ENCODE data around the gene RNF112.

DNA sequence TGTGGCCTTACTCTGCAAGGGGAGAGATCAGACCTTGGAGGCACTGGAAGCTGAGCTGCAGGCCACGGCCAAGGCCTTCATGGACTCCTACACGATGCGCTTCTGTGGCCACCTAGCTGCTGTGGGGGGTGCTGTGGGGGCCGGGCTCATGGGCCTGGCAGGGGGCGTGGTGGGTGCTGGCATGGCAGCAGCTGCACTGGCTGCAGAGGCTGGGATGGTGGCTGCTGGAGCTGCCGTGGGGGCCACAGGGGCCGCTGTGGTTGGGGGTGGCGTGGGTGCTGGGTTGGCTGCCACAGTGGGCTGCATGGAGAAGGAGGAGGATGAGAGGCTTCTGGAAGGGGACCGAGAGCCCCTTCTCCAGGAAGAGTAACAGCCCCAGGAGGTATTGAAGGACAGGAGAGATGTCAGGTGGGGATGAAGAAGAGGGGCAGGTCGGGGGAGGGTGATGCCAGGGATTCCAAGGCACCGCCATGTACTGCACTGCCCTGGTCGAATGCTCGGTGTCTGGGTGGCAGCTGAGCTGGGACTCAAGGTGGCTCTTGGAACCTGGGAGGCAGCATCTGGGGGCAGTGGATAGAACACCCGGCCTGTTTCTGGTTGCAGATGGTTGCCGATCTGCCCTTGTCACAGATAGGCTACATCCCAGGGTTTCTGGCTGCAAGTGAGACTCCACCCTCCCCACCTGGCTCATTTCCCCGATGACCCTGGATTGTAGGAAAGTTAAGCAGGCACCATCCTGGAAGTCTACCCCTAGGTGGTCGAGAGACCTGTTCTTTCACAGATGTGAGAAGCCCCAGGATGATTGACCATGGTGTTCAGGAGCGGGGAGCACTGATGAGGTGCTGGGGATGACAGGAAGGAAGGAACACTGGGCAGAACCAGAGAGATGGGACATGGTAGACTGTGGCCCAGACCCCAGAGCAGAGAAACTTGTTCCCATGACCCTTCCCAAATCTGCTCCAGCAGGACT is 5.1 kb downstream of the RNF112 start:
- TF ChIP-seq, protein P1, sequence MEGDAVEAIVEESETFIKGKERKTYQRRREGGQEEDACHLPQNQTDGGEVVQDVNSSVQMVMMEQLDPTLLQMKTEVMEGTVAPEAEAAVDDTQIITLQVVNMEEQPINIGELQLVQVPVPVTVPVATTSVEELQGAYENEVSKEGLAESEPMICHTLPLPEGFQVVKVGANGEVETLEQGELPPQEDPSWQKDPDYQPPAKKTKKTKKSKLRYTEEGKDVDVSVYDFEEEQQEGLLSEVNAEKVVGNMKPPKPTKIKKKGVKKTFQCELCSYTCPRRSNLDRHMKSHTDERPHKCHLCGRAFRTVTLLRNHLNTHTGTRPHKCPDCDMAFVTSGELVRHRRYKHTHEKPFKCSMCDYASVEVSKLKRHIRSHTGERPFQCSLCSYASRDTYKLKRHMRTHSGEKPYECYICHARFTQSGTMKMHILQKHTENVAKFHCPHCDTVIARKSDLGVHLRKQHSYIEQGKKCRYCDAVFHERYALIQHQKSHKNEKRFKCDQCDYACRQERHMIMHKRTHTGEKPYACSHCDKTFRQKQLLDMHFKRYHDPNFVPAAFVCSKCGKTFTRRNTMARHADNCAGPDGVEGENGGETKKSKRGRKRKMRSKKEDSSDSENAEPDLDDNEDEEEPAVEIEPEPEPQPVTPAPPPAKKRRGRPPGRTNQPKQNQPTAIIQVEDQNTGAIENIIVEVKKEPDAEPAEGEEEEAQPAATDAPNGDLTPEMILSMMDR (conservative IDR thresholded peaks at IDR 0.05; ENCODE audit: low read depth, low read length): no peak
- TF ChIP-seq EZH2phosphoT487 (IDR thresholded peaks at IDR 0.05; ENCODE audit: borderline replicate concordance, low read length) (no peak), EZH2 (IDR thresholded peaks at IDR 0.05; ENCODE audit: low read length, unreplicated experiment) (no peak)
